ENCODE data around the gene SLC22A23.

DNA sequence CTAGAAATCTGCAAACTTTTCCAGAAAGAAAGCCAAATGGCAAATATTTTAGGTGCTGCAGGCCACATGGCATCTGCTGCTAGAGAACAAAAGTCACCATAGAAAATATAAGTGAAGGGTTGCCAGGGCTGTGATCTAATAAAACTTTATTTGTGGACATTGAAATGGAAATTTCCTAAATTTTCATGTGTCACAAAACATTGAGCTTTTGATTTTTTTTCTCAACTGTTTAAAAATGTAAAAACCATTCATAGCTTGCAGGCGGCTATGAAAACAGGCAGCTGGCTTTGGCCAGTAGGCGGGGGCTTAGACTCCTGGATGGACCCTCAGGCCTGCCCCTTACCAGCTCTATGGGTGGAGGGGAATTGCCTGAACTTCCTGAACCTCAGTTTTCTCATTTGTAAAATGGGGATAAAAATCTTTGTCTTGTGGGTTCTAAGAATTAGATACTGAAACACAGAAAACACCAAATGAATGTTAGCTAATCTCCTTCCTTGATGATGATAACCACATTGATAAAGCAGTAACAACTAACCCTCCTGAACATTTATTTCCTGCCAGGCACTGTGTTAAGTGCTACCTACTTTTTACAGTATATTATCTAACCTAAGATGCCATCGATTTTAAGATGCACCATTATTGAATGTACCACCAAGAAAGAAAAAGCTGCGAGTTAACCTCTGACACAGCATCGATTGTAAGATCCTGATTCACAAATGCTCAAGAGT is 85.5 kb downstream of the SLC22A23 start:
- TF ChIP-seq, protein P1, sequence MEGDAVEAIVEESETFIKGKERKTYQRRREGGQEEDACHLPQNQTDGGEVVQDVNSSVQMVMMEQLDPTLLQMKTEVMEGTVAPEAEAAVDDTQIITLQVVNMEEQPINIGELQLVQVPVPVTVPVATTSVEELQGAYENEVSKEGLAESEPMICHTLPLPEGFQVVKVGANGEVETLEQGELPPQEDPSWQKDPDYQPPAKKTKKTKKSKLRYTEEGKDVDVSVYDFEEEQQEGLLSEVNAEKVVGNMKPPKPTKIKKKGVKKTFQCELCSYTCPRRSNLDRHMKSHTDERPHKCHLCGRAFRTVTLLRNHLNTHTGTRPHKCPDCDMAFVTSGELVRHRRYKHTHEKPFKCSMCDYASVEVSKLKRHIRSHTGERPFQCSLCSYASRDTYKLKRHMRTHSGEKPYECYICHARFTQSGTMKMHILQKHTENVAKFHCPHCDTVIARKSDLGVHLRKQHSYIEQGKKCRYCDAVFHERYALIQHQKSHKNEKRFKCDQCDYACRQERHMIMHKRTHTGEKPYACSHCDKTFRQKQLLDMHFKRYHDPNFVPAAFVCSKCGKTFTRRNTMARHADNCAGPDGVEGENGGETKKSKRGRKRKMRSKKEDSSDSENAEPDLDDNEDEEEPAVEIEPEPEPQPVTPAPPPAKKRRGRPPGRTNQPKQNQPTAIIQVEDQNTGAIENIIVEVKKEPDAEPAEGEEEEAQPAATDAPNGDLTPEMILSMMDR (IDR thresholded peaks at IDR 0.05; ENCODE audit: low read depth, low read length, poor library complexity, severe bottlenecking) = no peak
- TF ChIP-seq EZH2phosphoT487 (IDR thresholded peaks at IDR 0.05; ENCODE audit: borderline replicate concordance, low read length) = no peak

Data from DOHH2 (cell line).